Nephron progenitor cell (in vitro differentiated cells): ENCODE data around the gene PPP6R3.
"Not testable (repeated sequence)": the region's sequence is repeated elsewhere in the genome, so short reads cannot be mapped to it uniquely, and the experiment has no call there.

Experiments
- DNase-seq: peaks from one replicate; pipeline ENCODE4 v3.0.0; 2021
- H3K27ac Mint-ChIP-seq: 2 replicates; pipeline ENCODE4 v1.8.0; 2021; ENCODE audit warnings: mild to moderate bottlenecking, moderate library complexity, mixed read lengths
- H3K27me3 Mint-ChIP-seq: 2 replicates; pipeline ENCODE4 v1.8.0; 2021; ENCODE audit warnings: mild to moderate bottlenecking, low read depth, mixed read lengths; ENCODE audit not compliant: poor library complexity
- H3K36me3 Mint-ChIP-seq: 2 replicates; pipeline ENCODE4 v1.8.0; 2021; ENCODE audit warnings: low read depth, mixed read lengths
- H3K4me1 Mint-ChIP-seq: 2 replicates; pipeline ENCODE4 v1.8.0; 2021; ENCODE audit warnings: mixed read lengths
- H3K4me3 Mint-ChIP-seq: 2 replicates; pipeline ENCODE4 v1.8.0; 2021; ENCODE audit warnings: mild to moderate bottlenecking, moderate library complexity, mixed read lengths
- H3K9me3 Mint-ChIP-seq: 2 replicates; pipeline ENCODE4 v1.8.0; 2021; ENCODE audit warnings: mild to moderate bottlenecking, moderate library complexity, mixed read lengths
- CTCF ChIP-seq: fragments of 200-600 bp; sonication (generic); IDR thresholded peaks from 2 replicates; pipeline ENCODE4 v1.5.0; 2021; ENCODE audit warnings: antibody characterized with exemption

Gene PPP6R3

GRCh38 chr11:68470304-68470811 lies 9.8 kb downstream of the PPP6R3 start:
- Mint-ChIP-seq H3K36me3 (peaks cover 91% of the 10 kb centered on the region), H3K27me3 (peaks cover 5% of the 10 kb centered on the region), H3K4me1 (peaks cover 46% of the 10 kb centered on the region), H3K4me3 (no peak overlapping the region), H3K27ac (peak overlapping the region; percentile 47), H3K9me3 (peaks cover 57% of the 10 kb centered on the region)
- no peak for TF ChIP-seq CTCF
- no peak for DNase-seq

GRCh38 chr11:68471360-68472340 lies 11.1 kb downstream of the PPP6R3 start:
- no peak for TF ChIP-seq CTCF
- H3K27ac Mint-ChIP-seq = peak overlapping the region; percentile 3
- H3K4me3 Mint-ChIP-seq = no peak overlapping the region
- DNase-seq = no peak
- H3K36me3 Mint-ChIP-seq = peaks cover 92% of the 10 kb centered on the region
- H3K9me3 Mint-ChIP-seq = peaks cover 66% of the 10 kb centered on the region
- H3K4me1 Mint-ChIP-seq = peaks cover 38% of the 10 kb centered on the region
- peaks cover 5% of the 10 kb centered on the region for H3K27me3 Mint-ChIP-seq

DNA sequence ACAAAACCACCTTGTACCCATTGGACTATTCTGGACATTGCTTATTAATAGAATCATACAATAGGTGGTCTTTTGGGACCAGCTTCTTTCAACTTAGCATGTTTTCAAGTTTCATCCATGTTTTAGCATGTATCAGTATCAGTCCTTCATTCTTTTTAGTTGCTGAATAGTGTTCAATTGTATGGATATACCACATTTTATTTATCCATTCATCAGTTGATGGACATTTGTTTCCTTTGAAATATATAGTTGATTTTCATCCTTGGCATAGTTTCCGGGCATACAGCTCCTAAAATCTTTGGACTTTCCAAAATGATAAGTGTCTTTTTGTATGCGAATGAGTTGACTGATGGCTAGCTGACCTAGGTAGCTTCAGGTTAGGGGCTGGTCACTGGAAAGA lies 12.2 kb downstream of the PPP6R3 start:
- Mint-ChIP-seq H3K27me3 (peaks cover 5% of the 10 kb centered on the region), H3K4me3 (no peak overlapping the region), H3K27ac (no peak overlapping the region), H3K4me1 (peaks cover 31% of the 10 kb centered on the region), H3K36me3 (peaks cover 96% of the 10 kb centered on the region), H3K9me3 (peaks cover 77% of the 10 kb centered on the region)
- no peak for TF ChIP-seq CTCF
- DNase-seq = no peak

DNA sequence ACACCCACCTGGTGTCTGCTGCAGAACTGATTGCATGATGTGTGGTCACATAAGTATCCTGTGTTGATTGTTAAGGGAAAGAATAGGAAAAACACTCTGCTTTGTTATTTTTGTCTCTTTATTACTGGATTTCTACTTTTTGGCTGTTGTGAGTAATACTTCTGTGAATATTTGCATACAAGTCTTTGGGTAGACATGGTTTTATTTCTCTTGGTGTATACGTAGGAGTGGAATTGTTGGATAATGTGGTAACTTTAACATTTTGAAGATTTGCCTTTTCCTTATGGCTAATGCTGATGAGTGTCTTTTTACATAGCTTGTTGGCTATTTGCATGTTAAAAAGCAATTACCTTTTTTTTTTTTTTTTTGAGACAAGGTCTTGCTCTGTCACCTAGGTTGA lies 13.1 kb downstream of the PPP6R3 start:
- Mint-ChIP-seq H3K27ac (no peak overlapping the region), H3K27me3 (peaks cover 5% of the 10 kb centered on the region), H3K4me3 (no peak overlapping the region), H3K9me3 (peaks cover 86% of the 10 kb centered on the region), H3K4me1 (peaks cover 22% of the 10 kb centered on the region), H3K36me3 (peaks cover 96% of the 10 kb centered on the region)
- no peak for DNase-seq
- TF ChIP-seq CTCF = no peak

- not testable (repeated sequence) for DNase-seq, H3K27me3 Mint-ChIP-seq, H3K27ac Mint-ChIP-seq, H3K4me1 Mint-ChIP-seq, H3K4me3 Mint-ChIP-seq
- peaks cover 93% of the 10 kb centered on the region for H3K9me3 Mint-ChIP-seq
- H3K36me3 Mint-ChIP-seq = peaks cover 96% of the 10 kb centered on the region
These were observed 15.1 kb downstream of the PPP6R3 start for GRCh38 chr11:68475626-68476025.

DNA sequence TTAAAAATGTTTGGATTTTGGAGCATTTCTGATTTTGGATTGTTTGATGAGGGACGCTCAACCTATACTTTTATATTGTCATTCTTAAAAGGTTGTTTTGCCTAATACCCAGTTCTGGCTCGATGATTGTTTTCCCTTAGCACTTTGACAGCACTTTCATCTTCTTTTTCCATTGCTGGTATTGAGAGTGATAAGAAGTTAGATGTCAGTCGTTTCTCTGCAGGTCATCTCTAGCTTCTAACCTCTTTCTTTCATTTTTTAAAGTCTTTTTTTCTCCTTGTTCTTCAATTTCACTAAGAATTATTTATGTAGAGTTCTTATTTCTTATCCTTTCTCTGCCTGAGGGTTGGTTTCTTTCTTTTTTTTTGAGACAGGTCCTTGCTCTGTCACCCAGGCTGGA lies 18.8 kb downstream of the PPP6R3 start:
- Mint-ChIP-seq H3K4me3 (no peak overlapping the region), H3K27me3 (peaks cover 3% of the 10 kb centered on the region), H3K9me3 (peaks cover 90% of the 10 kb centered on the region), H3K36me3 (peaks cover 96% of the 10 kb centered on the region), H3K27ac (no peak overlapping the region), H3K4me1 (peaks cover 5% of the 10 kb centered on the region)
- DNase-seq = no peak
- TF ChIP-seq CTCF = no peak
